Embryonic facial prominence (tissue), 1 donor: ENCODE measurements around the gene NUP50.
A peak's percentile ranks its signal among the peaks of the same experiment; 100 is the strongest.

Source experiments
- DNase-seq: peaks from one replicate; pipeline ENCODE4 v3.0.0-alpha.2; 2016; ENCODE audit errors: extremely low spot score

The NUP50 gene

GRCh38 chr22:45210577-45210976 lies 46.9 kb downstream of the NUP50 start:
- DNase-seq: no peak

- DNase-seq: peak; percentile 70
Measured at GRCh38 chr22:45210991-45211390, 47.3 kb downstream of the NUP50 start.

DNA sequence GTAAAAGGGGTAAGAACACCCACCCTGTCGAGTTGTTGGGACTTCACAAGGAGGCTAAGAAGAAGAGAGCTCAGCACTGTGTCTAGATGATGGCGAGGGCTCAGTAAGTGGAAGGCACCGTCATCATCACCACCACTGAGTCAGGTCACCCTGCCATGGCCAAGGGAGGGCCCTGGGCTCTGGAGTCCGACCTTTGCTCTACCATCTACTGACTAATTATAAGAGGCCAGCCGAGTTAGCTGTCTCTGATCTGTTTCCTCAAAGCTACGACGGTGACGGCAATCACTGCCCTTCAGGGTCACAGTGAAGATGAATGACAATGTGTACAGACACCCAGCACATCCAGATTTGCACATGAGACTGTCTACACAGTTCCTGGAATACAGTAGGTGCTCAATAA lies 47.7 kb downstream of the NUP50 start:
- DNase-seq: no peak

DNA sequence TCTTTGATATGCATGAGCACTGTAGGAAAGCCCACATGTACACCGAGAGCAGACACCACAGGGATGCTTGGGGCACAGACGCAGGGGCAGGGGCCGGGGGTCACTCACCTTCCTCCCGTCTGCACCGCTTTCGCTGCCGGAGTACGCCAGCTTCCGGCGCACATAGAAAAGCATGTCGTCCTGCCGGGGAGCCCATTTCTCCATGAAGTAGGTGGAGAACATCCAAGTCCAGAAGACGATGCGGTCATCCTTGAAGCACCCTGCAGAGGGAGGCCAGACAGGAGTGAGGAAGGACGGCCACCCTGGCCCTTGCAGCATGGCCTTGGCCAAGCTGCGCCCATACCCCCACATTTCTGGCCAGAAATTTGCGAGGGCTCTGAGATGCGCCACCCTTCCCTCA lies 48.1 kb downstream of the NUP50 start:
- no peak for DNase-seq

GRCh38 chr22:45212306-45212709 lies 48.6 kb downstream of the NUP50 start:
- DNase-seq: no peak

- DNase-seq: no peak
Measured at GRCh38 chr22:45212992-45213751, 49.4 kb downstream of the NUP50 start.

DNA sequence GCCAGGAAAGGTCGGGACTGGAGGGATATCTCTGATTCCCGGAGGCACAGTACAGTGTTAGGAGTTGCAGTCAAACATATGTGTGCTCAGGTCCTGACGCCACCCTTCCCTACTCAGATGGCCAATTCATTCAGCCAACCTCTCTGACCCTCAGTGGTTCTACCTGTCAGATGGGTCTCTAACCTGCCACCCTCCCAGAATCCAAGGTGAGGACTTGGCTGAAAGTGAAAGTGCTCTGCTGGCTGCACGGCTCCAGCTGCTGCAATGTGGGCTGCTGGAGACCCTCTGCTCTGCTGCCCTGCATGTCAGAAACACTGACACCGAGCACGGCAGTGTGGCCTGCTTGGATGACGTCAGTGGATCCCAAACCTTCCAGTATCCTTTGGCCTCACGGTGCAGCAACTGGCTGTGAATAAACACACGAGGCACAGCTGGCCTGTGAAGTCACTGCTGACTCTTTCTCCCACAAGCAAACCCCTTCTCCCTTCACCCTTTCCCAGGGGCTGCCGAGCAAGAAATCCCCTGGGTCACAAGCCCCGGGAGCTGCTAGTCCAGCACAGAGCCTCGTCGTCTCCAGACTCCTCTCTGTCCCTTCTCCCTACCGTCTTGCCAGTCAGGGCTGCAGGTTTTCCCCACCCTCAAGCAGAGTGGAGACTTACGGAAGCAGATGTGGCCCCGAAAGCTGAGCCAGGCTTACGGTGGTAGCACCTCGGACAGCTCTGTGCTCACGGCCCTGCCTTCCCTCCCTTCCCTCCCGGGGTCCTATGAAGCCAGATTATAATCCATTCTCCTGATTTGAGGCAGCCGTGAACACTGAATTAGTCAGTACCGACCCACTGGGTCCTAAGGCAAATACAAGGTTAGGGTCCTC lies 52.6 kb downstream of the NUP50 start:
- no peak for DNase-seq

DNA sequence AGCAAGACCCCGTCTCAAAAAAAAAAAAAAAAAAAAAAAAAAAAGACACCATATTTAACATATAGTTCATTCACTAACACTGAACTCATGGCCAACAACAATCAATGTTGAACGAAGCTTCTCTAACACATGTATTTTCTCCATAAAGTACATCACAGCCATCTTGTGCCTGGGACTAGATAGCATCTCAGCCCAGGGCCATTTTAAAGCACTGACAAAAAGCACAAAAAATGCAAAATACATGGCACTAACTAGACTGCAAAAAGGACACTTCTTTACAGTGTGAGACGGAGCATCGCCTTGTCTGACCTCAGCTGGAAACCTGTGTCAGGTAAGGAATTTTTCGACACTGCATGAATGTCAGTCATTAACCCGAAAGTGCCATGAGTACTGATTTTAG lies 53.6 kb downstream of the NUP50 start:
- no peak for DNase-seq

- DNase-seq: no peak
Measured at GRCh38 chr22:45217806-45218205, 54.1 kb downstream of the NUP50 start.

DNA sequence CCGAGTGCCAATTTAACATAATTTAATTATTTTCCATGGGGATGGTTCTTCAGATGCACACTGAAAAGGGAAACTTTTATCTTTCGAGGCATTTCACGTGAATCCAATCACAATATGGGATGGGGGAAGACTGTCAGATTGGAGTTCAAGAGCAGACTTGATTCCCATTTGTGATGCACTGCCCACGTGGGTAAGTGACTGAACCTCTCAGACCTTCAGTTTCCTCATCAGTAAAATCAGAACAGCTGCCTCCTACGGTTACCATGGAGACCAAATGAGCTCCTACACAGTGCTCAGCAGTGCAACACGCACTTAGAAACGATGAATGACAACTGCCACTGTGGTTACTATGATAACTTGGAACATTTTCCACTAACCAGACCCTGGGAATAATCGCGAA lies 55.3 kb downstream of the NUP50 start:
- DNase-seq: no peak

GRCh38 chr22:45221201-45221600 lies 57.5 kb downstream of the NUP50 start:
- DNase-seq: no peak

DNA sequence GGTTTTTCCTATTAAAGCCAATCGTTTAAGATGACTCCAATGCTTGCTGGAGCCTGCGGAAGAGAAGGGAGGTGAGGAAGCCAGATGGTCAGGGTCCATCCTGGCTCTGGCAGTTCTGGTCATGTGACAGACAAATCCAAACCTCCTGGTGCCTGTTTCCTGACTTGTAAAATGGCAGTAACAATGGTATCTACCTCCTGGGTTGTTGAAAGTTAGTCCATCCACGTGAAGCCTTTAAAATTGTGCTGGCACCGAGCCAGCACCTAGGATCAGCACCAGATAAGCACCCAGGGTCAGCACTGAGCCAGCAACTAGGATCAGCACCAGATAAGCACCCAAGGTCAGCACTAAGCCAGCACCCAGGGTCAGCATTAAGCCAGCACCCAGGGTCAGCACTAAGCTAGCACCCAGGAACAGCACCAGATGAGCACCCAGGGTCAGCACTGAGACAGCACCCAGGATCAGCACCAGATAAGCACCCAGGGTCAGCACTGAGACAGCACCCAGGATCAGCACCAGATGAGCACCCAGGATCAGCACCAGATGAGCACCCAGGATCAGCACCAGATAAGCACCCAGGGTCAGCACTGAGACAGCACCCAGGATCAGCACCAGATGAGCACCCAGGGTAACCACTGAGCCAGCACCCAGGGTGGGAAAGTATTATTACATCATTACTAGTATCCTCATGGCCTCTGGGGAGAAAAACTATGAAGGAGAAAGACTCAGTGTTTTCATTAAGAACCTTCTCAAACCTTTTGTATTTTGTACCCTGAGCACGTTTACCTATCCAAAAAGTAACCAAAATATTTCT lies 59.8 kb downstream of the NUP50 start:
- no peak for DNase-seq

- no peak for DNase-seq
Measured at GRCh38 chr22:45224331-45224730, 60.6 kb downstream of the NUP50 start.

GRCh38 chr22:45224988-45225731 lies 61.4 kb downstream of the NUP50 start:
- DNase-seq: no peak

DNA sequence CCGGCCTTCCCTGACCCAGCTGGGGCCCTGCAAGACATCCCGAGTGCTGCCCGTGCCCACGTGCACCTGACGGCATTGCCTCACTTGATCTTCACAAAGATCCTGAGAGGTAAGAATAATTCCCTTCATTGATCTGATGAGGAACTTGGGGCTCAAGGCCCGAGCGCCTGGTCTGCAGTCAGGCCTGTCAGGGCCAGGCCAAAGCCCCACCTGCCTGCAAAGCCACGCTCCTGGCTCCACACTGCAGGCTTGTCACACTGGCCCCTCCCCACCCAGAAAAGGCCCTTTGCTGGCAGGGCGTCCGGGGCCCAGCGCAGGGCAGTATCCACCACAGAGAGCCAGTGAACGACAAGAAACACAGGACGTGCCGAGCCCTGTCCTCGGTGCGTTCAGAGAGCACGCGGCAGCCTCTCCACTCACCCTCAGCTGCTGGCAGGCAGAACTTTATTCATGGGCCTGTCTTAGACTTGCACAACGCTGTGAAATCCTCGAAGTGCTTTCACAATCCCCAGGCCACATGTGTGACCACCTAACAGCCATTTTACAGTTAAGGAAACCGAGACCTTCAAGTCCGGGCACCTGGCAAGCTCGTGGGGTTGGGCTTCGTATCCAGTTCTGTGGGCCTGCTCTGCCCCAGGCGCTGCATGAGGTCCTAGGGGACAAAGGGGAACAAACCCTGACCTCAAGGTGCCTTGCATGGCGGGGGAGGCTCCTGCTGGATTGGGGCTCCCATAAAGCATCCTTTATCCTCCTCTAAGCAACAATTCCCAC lies 62.2 kb downstream of the NUP50 start:
- DNase-seq: no peak

DNA sequence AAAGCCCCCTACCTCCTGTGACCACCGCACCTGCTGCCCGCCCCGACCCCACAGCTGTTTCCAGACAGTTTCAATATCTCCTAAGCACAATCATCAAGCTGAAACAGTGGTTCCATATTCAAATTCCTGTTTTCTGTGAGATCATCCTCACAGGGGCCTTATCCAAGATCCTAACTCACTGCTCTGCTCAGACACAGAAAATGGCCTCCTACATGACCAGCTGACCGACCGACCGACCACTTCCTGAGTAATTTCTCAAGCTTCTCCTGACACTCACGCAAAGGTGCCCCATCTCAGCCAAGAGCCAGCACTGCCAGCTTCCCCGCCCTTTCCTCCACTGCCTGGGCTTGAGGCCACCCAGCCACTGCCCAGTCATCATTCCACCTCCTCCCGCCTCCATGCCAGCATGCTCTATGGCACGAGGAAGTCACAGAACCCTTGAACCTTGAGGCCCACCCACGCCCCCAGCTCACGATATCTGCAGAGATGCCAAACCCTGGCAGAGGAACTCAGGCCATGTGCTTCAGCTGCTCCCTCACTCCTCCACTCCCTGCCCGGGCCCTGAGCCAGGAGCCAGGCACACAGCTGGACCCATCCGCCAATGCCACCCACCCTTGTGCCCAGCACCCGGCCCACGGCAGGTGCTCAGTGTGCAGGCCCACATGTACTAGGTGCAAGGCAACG lies 62.9 kb downstream of the NUP50 start:
- DNase-seq: no peak

- DNase-seq: no peak
Measured at GRCh38 chr22:45227645-45228400, 64.1 kb downstream of the NUP50 start.

DNA sequence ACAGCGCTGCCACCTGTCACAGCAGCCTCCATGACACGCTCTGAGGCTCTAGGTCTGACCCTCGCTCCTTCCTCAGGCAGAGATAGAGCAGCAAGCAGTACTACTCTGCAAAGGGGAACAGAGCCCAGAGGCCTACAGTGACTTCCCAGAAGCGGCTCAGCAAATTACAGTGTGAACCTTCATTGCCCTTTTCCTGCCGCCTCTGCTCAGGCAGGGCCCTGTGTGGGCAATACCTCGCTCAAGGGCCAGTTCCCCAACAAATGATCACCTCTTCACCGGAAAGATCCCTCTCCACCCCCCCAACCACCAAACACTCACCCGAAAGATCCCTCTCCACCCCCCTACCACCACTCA lies 64.7 kb downstream of the NUP50 start:
- DNase-seq: no peak

GRCh38 chr22:45229181-45229580 lies 65.5 kb downstream of the NUP50 start:
- no peak for DNase-seq
